Measurements from ENCODE around the gene CEP128.
"Not testable (repeated sequence)": the region's sequence is repeated elsewhere in the genome, so short reads cannot be mapped to it uniquely, and the experiment has no call there.

Gene CEP128

GRCh38 chr14:80951491-80951890 is 10.0 kb upstream of the CEP128 start:
- no peak for DNase-seq

GRCh38 chr14:80948291-80948690 is 6.8 kb upstream of the CEP128 start:
- no peak for DNase-seq

GRCh38 chr14:80946797-80947196 is 5.3 kb upstream of the CEP128 start:
- no peak for DNase-seq

- DNase-seq = no peak
Measured at GRCh38 chr14:80946187-80946586, 4.6 kb upstream of the CEP128 start.

GRCh38 chr14:80944861-80945617 is 3.5 kb upstream of the CEP128 start:
- no peak for DNase-seq

GRCh38 chr14:80942191-80942600 is 658 bp upstream of the CEP128 start:
- no peak for DNase-seq

- DNase-seq = no peak
Measured at GRCh38 chr14:80940146-80940545, 1.4 kb downstream of the CEP128 start.

- no peak for DNase-seq
Measured at GRCh38 chr14:80933686-80934085, 7.9 kb downstream of the CEP128 start.

- no peak for DNase-seq
Measured at GRCh38 chr14:80933282-80933681, 8.3 kb downstream of the CEP128 start.

GRCh38 chr14:80930836-80931389 is 10.6 kb downstream of the CEP128 start:
- peak; percentile 31 for DNase-seq

GRCh38 chr14:80930095-80930494 is 11.4 kb downstream of the CEP128 start:
- no peak for DNase-seq

GRCh38 chr14:80927083-80927989 is 14.2 kb downstream of the CEP128 start:
- no peak for DNase-seq

GRCh38 chr14:80926397-80927082 is 15.0 kb downstream of the CEP128 start:
- no peak for DNase-seq

GRCh38 chr14:80924365-80925103 is 17.0 kb downstream of the CEP128 start:
- no peak for DNase-seq

GRCh38 chr14:80923368-80923767 is 18.2 kb downstream of the CEP128 start:
- no peak for DNase-seq

- no peak for DNase-seq
Measured at GRCh38 chr14:80919622-80920021, 21.9 kb downstream of the CEP128 start.

GRCh38 chr14:80912013-80912412 is 29.5 kb downstream of the CEP128 start:
- DNase-seq = not testable (repeated sequence)

- no peak for DNase-seq
Measured at GRCh38 chr14:80906946-80907345, 34.6 kb downstream of the CEP128 start.

GRCh38 chr14:80906336-80906735 is 35.2 kb downstream of the CEP128 start:
- DNase-seq = no peak

- no peak for DNase-seq
Measured at GRCh38 chr14:80902608-80903007, 38.9 kb downstream of the CEP128 start.

GRCh38 chr14:80901822-80902221 is 39.7 kb downstream of the CEP128 start:
- DNase-seq = no peak

- DNase-seq = no peak
Measured at GRCh38 chr14:80901260-80901659, 40.3 kb downstream of the CEP128 start.
